ENCODE data around the gene HS6ST2.

HS6ST2 gene

GRCh38 chrX:132584936-132585335, 373.5 kb downstream of the HS6ST2 start:
- Histone ChIP-seq H3K4me1 (ENCODE audit: control insufficient read depth in 1 of 2, insufficient read depth in 1 of 2, low read depth in 1 of 2, low read length in 1 of 2) (no peaks in the 10 kb centered on the region), H3K9me3 (no peaks in the 10 kb centered on the region), H3K4me3 (ENCODE audit: low read depth in 1 of 2, low read length in 1 of 2) (no peak overlapping the region), H3K27me3 (no peaks in the 10 kb centered on the region), H3K36me3 (no peaks in the 10 kb centered on the region), H3K27ac (no peak overlapping the region)
- no peak for TF ChIP-seq CTCF (IDR thresholded peaks at IDR 0.05)

- Histone ChIP-seq H3K4me3 (ENCODE audit: low read depth in 1 of 2, low read length in 1 of 2) (no peak overlapping the region), H3K9me3 (no peaks in the 10 kb centered on the region), H3K27me3 (no peaks in the 10 kb centered on the region), H3K4me1 (ENCODE audit: control insufficient read depth in 1 of 2, insufficient read depth in 1 of 2, low read depth in 1 of 2, low read length in 1 of 2) (no peaks in the 10 kb centered on the region), H3K27ac (no peak overlapping the region), H3K36me3 (no peaks in the 10 kb centered on the region)
- no peak for TF ChIP-seq CTCF (IDR thresholded peaks at IDR 0.05)
These were observed 381.5 kb downstream of the HS6ST2 start for GRCh38 chrX:132576939-132577338.
